Activated naive CD8-positive, alpha-beta T cell treated with anti-CD3 and anti-CD28 coated beads, Interleukin-2, amount 50 U/mL, for 16 hours (primary cell): ENCODE data around the gene IRF6.

ENCODE experiments used
- DNase-seq: peaks from one replicate; pipeline ENCODE4 v3.0.0-alpha.2; 2020; ENCODE audit warnings: low read depth, low spot score

The IRF6 gene

DNA sequence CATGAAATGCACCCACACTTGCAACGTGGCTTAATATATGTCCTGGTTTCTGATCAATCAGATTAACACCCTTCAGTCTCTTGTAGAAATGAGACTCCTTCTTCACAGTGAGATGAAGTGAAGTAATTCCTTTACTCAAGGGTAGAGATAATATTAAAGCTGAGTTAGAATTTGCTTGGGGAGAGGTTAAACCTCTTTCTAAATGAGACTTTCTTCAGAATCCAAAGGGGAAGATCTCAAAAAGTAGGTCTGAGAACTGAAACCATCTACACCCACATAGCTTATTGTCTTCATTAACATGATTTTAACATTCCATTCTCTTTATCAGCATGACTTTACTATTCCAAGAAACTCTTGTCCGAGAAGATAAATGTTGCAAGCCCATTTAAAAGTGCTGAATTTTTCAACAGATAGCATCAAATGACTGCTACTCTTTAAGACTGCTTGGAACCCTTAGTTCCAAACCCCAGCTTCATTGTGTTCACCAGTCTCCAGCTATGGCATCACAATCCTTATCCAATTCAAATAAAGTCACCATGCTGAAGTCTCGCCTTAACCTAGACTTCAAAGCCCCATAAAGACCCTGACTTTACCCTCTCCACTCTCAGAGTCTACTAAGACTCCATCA, 69.3 kb downstream of the IRF6 start:
- DNase-seq, result no peak
